GM12873 (cell line): ENCODE data around the gene SPSB4.

Experiments used
- CTCF ChIP-seq: IDR thresholded peaks from 2 replicates; pipeline ENCODE4 v1.5.1; 2012; ENCODE audit warnings: low read depth, mild to moderate bottlenecking, moderate library complexity, low read length, control low read depth; ENCODE audit not compliant: insufficient read depth; ENCODE audit errors: missing control alignments

SPSB4 gene

GRCh38 chr3:141102372-141102771 lies 51.2 kb downstream of the SPSB4 start:
- no peak for TF ChIP-seq CTCF

GRCh38 chr3:141103067-141103466 lies 51.9 kb downstream of the SPSB4 start:
- TF ChIP-seq CTCF: no peak

GRCh38 chr3:141103503-141103902 lies 52.4 kb downstream of the SPSB4 start:
- TF ChIP-seq CTCF: no peak

- TF ChIP-seq CTCF: no peak
These were observed 53.1 kb downstream of the SPSB4 start for GRCh38 chr3:141104151-141104821.

GRCh38 chr3:141105828-141106628 lies 54.9 kb downstream of the SPSB4 start:
- peak; percentile 67 for TF ChIP-seq CTCF

- TF ChIP-seq CTCF: no peak
These were observed 55.7 kb downstream of the SPSB4 start for GRCh38 chr3:141106842-141107241.

GRCh38 chr3:141108039-141108438 lies 56.9 kb downstream of the SPSB4 start:
- no peak for TF ChIP-seq CTCF
